ENCODE results near the gene MYH14. TPM values are rescaled to one million over a fixed set of nuclear protein-coding genes. Genes with fewer than 3 reads are reported as not detected.

The MYH14 gene
- total and polyA plus RNA-seq, 2 of the 13 experiments (the other 11 are each of a cell fraction or from before 2014, with no cell fraction given) = 5.5 to 5.8 TPM

GRCh38 chr19:50250450-50251136, 47.2 kb downstream of the MYH14 start (continued):
- TF ChIP-seq ZNF713 (CRISPR knock-in tag; IDR thresholded peaks at IDR 0.05) (no peak), KLF11 (CRISPR knock-in tag; IDR thresholded peaks at IDR 0.05) (no peak), ZNF761 (CRISPR knock-in tag; conservative IDR thresholded peaks at IDR 0.05) (no peak), AGO1 (IDR thresholded peaks at IDR 0.05; ENCODE audit: low read depth, low read length, poor library complexity, severe bottlenecking) (no peak), AKAP8 (CRISPR knock-in tag; IDR thresholded peaks at IDR 0.05) (no peak)

GRCh38 chr19:50252111-50252886, 48.9 kb downstream of the MYH14 start:
- Histone ChIP-seq H3K4me1 (ENCODE audit: insufficient read depth, low read length) (no peaks in the 10 kb centered on the region), H4K20me1 (ENCODE audit: insufficient read depth, low read length) (no peaks in the 10 kb centered on the region), H3K9me3 (ENCODE audit: low read length) (peaks cover 13% of the 10 kb centered on the region), H3K27me3 (ENCODE audit: control insufficient read depth in 1 of 2, insufficient read depth in 2 of 2, low read length in 2 of 2) (no peaks in the 10 kb centered on the region), H3K79me2 (ENCODE audit: insufficient read depth, low read length) (no peaks in the 10 kb centered on the region), H3K4me3 (replicated peaks in 1 of 3; ENCODE audit: insufficient read depth in 1 of 3, low read depth in 2 of 3, low read length in 3 of 3) (no peak overlapping the region), H3K36me3 (replicated peaks in 1 of 2; ENCODE audit: control insufficient read depth in 1 of 2, insufficient read depth in 2 of 2, low read length in 2 of 2) (peaks cover 2 to 9% of the 10 kb centered on the region in 2 experiments; a peak in 1 of 5 replicates), H3K4me2 (ENCODE audit: low read depth, low read length) (no peak overlapping the region), H3K27ac (ENCODE audit: extremely low read length, insufficient read depth, low read length) (no peak overlapping the region), H3K9ac (ENCODE audit: insufficient read depth, low read depth, low read length) (no peak overlapping the region), H2AFZ (ENCODE audit: low read length) (no peak overlapping the region)
- WGBS (ENCODE audit: low lambda C conversion rate) = 92% methylated on average over 18 of the region's 23 CpGs
- in situ Hi-C loops (cut with HindIII; ENCODE audit: extremely low pct_ligation_motif_present, low pct_unique_long_range_greater_than_20kb) (no loop called here), intact Hi-C loops (cut with micrococcal nuclease; ENCODE audit: unreplicated experiment) (no loop called here)
- TF ChIP-seq SMC3 (IDR thresholded peaks at IDR 0.05; ENCODE audit: low read length) (peak; percentile 29; the same call in 1 of the 2 replicates), RNF219 (CRISPR knock-in tag; IDR thresholded peaks at IDR 0.05) (no peak), STAG1 (CRISPR knock-in tag; IDR thresholded peaks at IDR 0.05) (peak; percentile 37), CTCF (CRISPR knock-in tag; IDR thresholded peaks at IDR 0.05) (peak; percentile 61)
- ATAC-seq (no peak), DNase-seq (ENCODE audit: low spot score) (no peak), FAIRE-seq (no peak)
- POLR2A ChIA-PET = no interaction called here
- CTCF ChIA-PET (ENCODE audit: low intra/inter-chr PET ratio, low total read pairs) = no interaction called here
- BruUV-seq (replicated peaks) = no TSS peak
